ENCODE measurements around the gene SLC7A14. TPM values are rescaled to one million over a fixed set of nuclear protein-coding genes. Genes with fewer than 3 reads are reported as not detected.

SLC7A14 gene
- total RNA-seq, 1 donor from 2014 or later, result 0.10 TPM

- no peak for ATAC-seq
- no peak for DNase-seq (ENCODE audit: low spot score)
These were observed 43.2 kb downstream of the SLC7A14 start for GRCh38 chr3:170542704-170543103.

GRCh38 chr3:170539897-170540296, 46.0 kb downstream of the SLC7A14 start:
- no peak for ATAC-seq
- no peak for DNase-seq (ENCODE audit: low spot score)

- DNase-seq (ENCODE audit: low spot score) (no peak), ATAC-seq (no peak)
These were observed 49.2 kb downstream of the SLC7A14 start for GRCh38 chr3:170536712-170537111.

- ATAC-seq (no peak), DNase-seq (ENCODE audit: low spot score) (no peak)
These were observed 51.6 kb downstream of the SLC7A14 start for GRCh38 chr3:170534227-170534626.

GRCh38 chr3:170532573-170532972, 53.3 kb downstream of the SLC7A14 start:
- DNase-seq (ENCODE audit: low spot score) (no peak), ATAC-seq (no peak)

GRCh38 chr3:170531657-170532335, 54.1 kb downstream of the SLC7A14 start:
- DNase-seq (ENCODE audit: low spot score) (no peak), ATAC-seq (no peak)

GRCh38 chr3:170531054-170531453, 54.8 kb downstream of the SLC7A14 start:
- ATAC-seq (no peak), DNase-seq (ENCODE audit: low spot score) (no peak)

- no peak for DNase-seq (ENCODE audit: low spot score)
- ATAC-seq, result no peak
These were observed 56.0 kb downstream of the SLC7A14 start for GRCh38 chr3:170529912-170530311.

- DNase-seq (ENCODE audit: low spot score) (no peak), ATAC-seq (no peak)
These were observed 56.5 kb downstream of the SLC7A14 start for GRCh38 chr3:170529346-170529745.

GRCh38 chr3:170528726-170529125, 57.1 kb downstream of the SLC7A14 start:
- DNase-seq (ENCODE audit: low spot score) (no peak), ATAC-seq (no peak)

GRCh38 chr3:170524073-170524472, 61.8 kb downstream of the SLC7A14 start:
- DNase-seq (ENCODE audit: low spot score) (no peak), ATAC-seq (no peak)

GRCh38 chr3:170523248-170523647, 62.6 kb downstream of the SLC7A14 start:
- DNase-seq (ENCODE audit: low spot score) (no peak), ATAC-seq (no peak)

GRCh38 chr3:170522201-170522600, 63.7 kb downstream of the SLC7A14 start:
- no peak for ATAC-seq
- DNase-seq (ENCODE audit: low spot score), result no peak

- DNase-seq (ENCODE audit: low spot score), result no peak
- no peak for ATAC-seq
These were observed 64.9 kb downstream of the SLC7A14 start for GRCh38 chr3:170520996-170521395.

- no peak for ATAC-seq
- no peak for DNase-seq (ENCODE audit: low spot score)
These were observed 68.5 kb downstream of the SLC7A14 start for GRCh38 chr3:170517242-170517945.

GRCh38 chr3:170513642-170514041, 72.2 kb downstream of the SLC7A14 start:
- no peak for ATAC-seq
- no peak for DNase-seq (ENCODE audit: low spot score)

GRCh38 chr3:170511371-170511770, 74.5 kb downstream of the SLC7A14 start:
- ATAC-seq (no peak), DNase-seq (ENCODE audit: low spot score) (no peak)

- DNase-seq (ENCODE audit: low spot score) (no peak), ATAC-seq (no peak)
These were observed 77.0 kb downstream of the SLC7A14 start for GRCh38 chr3:170508839-170509238.

GRCh38 chr3:170508291-170508690, 77.6 kb downstream of the SLC7A14 start:
- no peak for ATAC-seq
- DNase-seq (ENCODE audit: low spot score), result no peak

GRCh38 chr3:170507063-170507462, 78.8 kb downstream of the SLC7A14 start:
- no peak for ATAC-seq
- no peak for DNase-seq (ENCODE audit: low spot score)

GRCh38 chr3:170506556-170506955, 79.3 kb downstream of the SLC7A14 start:
- peak; percentile 75 for ATAC-seq

GRCh38 chr3:170502297-170502696, 83.6 kb downstream of the SLC7A14 start:
- no peak for ATAC-seq
- DNase-seq (ENCODE audit: low spot score), result no peak

More at GRCh38 chr3:170506556-170506955, 79.3 kb downstream of the SLC7A14 start:
- no peak for DNase-seq (ENCODE audit: low spot score)

GRCh38 chr3:170500995-170501394, 84.9 kb downstream of the SLC7A14 start:
- DNase-seq (ENCODE audit: low spot score) (no peak), ATAC-seq (no peak)

All from left lobe of liver (tissue), 2 donors.